HG03457 (cell line): ENCODE results near the gene MYL6B.

Experiments used
- ATAC-seq: cut with Tn5 transposase; IDR thresholded peaks from one replicate; pipeline ENCODE4 v1.9.1; 2021; ENCODE audit warnings: moderate number of reproducible peaks; ENCODE audit not compliant: unreplicated experiment

Gene MYL6B

DNA sequence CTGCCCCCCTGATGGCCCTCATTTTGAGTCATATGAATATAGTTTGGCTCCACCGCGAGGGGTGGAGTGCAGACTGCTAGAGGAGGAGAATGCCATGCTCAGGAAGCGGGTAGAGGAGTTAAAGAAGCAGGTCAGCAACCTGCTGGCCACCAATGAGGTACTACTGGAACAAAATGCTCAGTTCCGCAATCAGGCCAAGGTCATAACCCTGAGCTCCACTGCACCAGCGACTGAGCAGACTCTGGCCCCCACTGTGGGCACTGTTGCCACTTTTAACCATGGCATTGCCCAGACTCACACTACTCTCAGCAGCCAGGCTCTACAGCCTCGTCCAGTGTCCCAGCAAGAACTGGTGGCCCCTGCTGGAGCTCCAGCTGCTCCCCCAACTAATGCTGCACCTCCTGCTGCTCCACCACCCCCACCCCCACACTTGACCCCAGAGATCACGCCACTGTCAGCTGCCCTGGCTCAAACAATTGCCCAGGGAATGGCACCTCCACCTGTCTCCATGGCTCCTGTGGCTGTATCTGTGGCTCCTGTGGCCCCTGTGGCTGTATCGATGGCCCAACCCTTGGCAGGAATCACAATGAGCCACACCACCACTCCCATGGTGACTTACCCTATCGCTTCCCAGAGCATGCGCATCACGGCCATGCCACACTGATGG is 31.1 kb upstream of the MYL6B start:
- ATAC-seq: no peak

DNA sequence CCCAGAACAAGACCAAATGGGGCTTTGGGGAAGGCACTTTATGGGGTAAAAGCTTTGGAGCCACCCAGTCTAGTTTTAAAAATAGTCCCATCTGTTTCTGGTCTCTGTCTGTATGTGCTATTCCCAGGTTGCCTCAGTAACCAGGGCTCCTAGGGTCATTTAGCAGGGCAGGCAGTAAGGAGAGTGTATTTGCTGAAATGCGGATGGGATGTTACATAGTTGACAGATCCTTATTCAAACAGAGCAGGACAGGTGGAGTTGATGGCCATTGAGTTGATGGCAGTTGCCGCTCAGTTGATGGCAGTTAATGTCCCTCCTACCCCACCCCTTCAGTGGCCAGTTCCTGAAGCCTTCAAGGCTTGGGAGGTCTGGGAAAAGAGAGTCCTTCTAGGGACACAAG is 29.8 kb upstream of the MYL6B start:
- no peak for ATAC-seq

DNA sequence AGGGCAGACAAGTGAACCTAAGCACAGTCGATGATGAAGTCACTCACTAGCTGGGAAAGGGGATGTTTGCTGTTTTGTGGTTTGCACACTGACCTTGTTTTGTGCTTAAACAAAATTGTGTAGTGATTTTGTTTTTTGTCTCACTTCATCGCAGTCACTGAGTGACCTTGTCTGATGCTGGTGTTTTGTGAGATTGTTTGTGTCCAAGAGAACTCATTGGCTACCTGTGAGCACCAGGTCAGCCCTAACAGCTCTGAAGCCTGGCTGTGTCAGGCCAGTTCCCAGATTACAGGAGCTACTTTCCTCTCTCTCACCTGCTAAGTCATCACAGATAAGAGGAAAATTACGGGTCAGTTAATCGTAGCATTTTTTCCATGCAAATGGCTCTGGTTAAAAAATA is 28.3 kb upstream of the MYL6B start:
- no peak for ATAC-seq

DNA sequence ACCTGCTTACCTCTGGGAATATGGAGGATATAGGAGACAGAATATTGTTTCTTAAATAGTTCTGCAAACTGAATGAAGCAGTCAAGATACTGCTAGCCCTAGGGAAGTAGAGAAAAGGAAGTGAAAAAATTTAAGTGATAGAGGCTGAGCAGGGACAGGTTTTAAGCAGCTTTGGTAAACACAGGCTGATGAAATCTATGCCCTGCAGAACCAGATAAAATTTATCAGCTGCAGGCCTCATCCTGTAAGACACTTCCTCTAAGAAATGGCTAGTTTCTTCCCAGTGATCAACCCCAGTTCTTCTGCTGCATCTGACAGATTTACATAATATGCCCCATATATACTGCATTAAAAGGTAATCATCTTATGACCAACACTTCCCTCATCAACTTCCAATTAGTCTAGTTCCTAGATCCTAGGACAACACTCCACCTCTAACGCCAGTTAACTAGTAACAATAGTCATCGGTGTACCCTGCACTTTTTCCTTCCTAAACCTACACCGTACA is 25.6 kb upstream of the MYL6B start:
- no peak for ATAC-seq

DNA sequence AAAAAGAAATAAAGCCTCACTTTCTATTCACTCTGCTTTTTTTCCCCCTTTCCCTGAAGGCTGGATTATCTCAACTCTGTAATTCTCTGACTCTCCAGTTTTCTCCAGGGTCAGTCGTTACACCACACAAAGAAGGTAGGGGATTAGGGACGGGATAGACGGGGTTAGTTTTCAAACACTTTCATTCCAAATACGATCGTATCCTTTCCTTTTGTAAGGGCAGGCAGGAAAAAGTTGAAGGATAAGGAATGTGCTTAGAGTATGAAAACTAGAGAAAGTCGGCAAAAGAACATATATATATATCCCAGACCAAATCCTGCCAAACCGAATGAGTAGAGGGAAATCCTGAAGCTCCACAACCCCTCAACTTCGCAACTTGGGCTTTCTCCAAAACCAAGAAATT is 24.9 kb upstream of the MYL6B start:
- no peak for ATAC-seq

- ATAC-seq: peak; percentile 78
Observed at GRCh38 chr12:56127888-56128669, 24.3 kb upstream of the MYL6B start, which contains the start of gene ESYT1. Gene ESYT1, plus strand, starts transcription at chr12:56128267. Its CDS starts 53 bp downstream, at chr12:56128320.

GRCh38 chr12:56128670-56129205 is 23.6 kb upstream of the MYL6B start:
- ATAC-seq: peak; percentile 1

DNA sequence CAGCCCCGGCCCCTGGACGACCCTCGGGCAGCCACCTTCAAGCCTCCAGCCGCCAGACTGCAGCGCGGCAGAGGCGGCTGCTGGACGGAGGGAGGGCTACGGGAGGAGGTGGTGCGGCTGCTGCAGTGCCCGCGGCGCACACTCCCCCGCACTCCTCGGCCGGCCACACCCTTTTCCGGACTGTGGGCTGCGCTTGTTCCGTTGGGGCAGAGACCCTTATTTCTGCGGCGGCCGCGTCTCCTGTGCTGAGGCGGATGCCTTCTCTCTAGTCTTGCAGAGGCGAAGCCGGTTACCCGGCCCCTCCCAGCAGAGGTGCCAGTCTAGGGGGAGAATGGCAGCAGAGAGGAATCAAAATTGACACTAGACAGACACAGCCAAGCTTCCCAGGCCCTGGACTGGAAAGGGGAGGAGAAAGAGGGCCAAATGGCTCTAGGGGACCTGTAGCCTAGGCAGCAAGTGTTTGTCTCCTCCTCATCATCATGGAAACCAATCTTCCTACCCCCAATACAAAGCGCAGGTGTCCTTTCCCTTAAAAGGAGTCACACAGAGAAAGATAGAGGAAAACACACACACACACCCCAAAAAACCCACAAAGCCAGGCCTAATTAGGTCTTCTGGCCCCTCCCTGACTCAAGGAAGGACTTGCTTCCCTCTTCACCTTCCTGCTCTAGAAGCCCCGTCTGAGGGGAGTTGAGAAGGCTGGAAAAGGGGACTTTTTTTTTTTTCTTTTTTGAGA is 23.0 kb upstream of the MYL6B start:
- ATAC-seq: peak; percentile 22

- no peak for ATAC-seq
Observed at GRCh38 chr12:56129942-56130495, 22.4 kb upstream of the MYL6B start.

- ATAC-seq: no peak
Observed at GRCh38 chr12:56130876-56131275, 21.5 kb upstream of the MYL6B start.

DNA sequence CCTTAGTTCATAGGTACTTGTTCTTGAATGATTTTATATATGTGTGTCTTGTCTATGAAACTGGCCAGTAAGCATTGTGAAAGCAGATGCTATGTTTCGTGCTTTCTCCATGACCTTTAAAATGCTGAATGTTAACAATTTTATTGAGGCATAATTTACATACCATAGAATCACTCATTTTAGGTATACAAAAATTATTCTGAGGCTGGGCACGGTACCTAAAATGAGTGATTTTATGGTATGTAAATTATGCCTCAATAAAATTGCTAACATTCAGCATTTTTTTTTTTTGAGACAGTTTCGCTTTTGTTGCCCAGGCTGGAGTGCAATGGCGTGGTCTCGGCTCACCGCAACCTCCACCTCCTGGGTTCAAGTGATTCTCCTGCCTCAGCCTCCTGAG is 17.5 kb upstream of the MYL6B start:
- ATAC-seq: no peak

DNA sequence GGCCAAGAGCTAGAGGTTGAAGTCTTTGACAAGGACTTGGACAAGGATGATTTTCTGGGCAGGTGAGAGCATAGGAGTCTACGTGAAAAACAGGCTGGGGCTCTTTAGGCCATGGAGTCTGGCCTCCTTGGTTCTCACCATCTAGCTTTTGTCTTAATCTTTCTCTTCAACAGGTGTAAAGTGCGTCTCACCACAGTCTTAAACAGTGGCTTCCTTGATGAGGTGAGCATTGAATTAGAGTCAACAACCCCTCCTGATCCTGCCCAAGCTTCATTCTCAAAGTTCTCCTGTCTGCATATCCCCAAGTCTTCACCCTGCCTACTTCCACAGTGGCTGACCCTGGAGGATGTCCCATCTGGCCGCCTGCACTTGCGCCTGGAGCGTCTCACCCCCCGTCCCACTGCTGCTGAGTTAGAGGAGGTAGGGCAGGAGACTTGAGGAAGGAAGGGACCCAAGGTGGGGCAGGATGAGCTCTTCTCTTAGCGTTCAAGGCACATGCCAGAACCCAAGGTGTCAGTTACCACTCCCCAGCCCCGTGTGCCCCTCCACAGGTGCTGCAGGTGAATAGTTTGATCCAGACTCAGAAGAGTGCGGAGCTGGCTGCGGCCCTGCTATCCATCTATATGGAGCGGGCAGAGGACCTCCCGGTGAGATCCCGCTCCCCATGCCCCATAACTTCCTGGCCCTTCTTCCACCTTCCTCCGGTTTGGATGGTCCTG is 14.4 kb upstream of the MYL6B start:
- ATAC-seq: no peak

- ATAC-seq: no peak
Observed at GRCh38 chr12:56141946-56142784, 10.2 kb upstream of the MYL6B start.

DNA sequence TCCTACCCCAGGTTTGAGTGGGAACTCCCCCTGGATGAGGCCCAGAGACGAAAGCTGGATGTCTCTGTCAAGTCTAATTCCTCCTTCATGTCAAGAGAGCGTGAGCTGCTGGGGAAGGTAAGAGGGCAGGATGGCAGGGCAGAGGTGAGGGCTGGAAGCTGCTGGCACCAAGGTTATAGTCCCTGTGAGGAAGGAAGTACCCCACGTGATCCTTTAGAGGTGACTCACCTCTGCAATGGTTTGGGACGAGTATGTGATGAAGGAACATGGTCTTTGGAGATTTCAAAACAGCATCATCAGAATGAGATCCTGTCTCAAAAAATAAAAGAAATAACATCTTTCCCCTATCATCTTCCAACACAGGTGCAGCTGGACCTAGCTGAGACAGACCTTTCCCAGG is 9.2 kb upstream of the MYL6B start:
- no peak for ATAC-seq

- ATAC-seq: no peak
Observed at GRCh38 chr12:56143870-56144269, 8.5 kb upstream of the MYL6B start.

DNA sequence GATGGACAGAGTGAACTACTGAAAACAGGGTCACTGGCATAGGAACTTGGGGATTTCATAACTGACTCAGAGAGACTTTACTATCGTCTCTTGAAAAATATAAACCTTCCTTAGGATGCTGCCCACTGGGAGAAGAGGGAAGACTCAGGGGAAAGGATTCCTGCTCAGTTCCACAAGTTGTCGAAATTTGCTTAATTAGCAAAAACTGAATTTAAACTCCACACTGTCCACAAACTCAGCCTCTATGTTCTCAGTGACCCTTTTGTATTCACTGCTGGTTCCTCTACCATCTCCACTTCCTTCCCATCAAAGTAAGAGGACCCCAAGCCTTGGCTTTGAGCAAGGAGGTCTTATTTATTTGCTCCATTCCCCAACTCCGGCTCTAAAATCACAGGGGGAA is 7.2 kb upstream of the MYL6B start:
- ATAC-seq: no peak

- no peak for ATAC-seq
Observed at GRCh38 chr12:56146492-56147460, 5.6 kb upstream of the MYL6B start.

- ATAC-seq: no peak
Observed at GRCh38 chr12:56150563-56150962, 1.8 kb upstream of the MYL6B start.
